SK-N-SH (cell line): Measurements from ENCODE around the gene EPHB2. TPM values are rescaled to one million over a fixed set of nuclear protein-coding genes. Genes with fewer than 3 reads are reported as not detected.

Experiments
- CHD2 ChIP-seq: fragments of 150-350 bp; IDR thresholded peaks from 2 replicates; pipeline ENCODE4 v1.6.1; 2018; ENCODE audit warnings: low read length; ENCODE audit not compliant: partially characterized antibody
- EP300 ChIP-seq, 2 experiments: IDR thresholded peaks; 2 replicates each; pipeline versions ENCODE4 v1.4.0 to v1.6.1; 2012; ENCODE audit warnings: borderline replicate concordance in 1 of 2, low read depth in 1 of 2, low read length in 1 of 2
- EZH2phosphoT487 ChIP-seq: fragments of 200-600 bp; sonication (generic); IDR thresholded peaks from 2 replicates; pipeline ENCODE4 v1.6.1; 2017; ENCODE audit warnings: low read depth, mixed run types, mild to moderate bottlenecking, antibody characterized with exemption, moderate library complexity, borderline replicate concordance
- FOSL2 ChIP-seq: IDR thresholded peaks from 2 replicates; pipeline ENCODE4 v1.4.0; 2012; ENCODE audit warnings: low read depth, mild to moderate bottlenecking, moderate library complexity, borderline replicate concordance
- FOXJ3 ChIP-seq: sonication (generic); formaldehyde crosslinking; IDR thresholded peaks from 2 replicates; pipeline ENCODE4 v1.5.1; 2020; ENCODE audit warnings: mild to moderate bottlenecking, missing genetic modification reagents
- FOXM1 ChIP-seq: IDR thresholded peaks from 2 replicates; pipeline ENCODE4 v1.4.0; 2012; ENCODE audit warnings: low read depth, mild to moderate bottlenecking
- GABPA ChIP-seq: IDR thresholded peaks from 2 replicates; pipeline ENCODE4 v1.4.0; 2012; ENCODE audit warnings: low read depth, mild to moderate bottlenecking
- JUND ChIP-seq: IDR thresholded peaks from 2 replicates; pipeline ENCODE4 v1.4.0; 2012
- MEF2A ChIP-seq: IDR thresholded peaks from 2 replicates; pipeline ENCODE4 v1.4.0; 2012; ENCODE audit warnings: low read depth, borderline replicate concordance
- MXI1 ChIP-seq: IDR thresholded peaks from 2 replicates; pipeline ENCODE4 v1.6.1; 2012; ENCODE audit warnings: mild to moderate bottlenecking, low read depth, low read length, improper control_type of control experiment
- NFIC ChIP-seq: IDR thresholded peaks from 2 replicates; pipeline ENCODE4 v1.4.0; 2012; ENCODE audit warnings: borderline replicate concordance
- POLR2AphosphoS5 ChIP-seq: IDR thresholded peaks from 2 replicates; pipeline ENCODE4 v1.6.1; 2012; ENCODE audit warnings: low read depth, low read length
- RAD21 ChIP-seq: IDR thresholded peaks from 2 replicates; pipeline ENCODE4 v1.6.1; 2012; ENCODE audit warnings: mild to moderate bottlenecking, low read length
- RCOR1 ChIP-seq: fragments of 150-350 bp; IDR thresholded peaks from 2 replicates; pipeline ENCODE4 v1.6.1; 2017; ENCODE audit warnings: antibody characterized with exemption, low read length
- RFX5 ChIP-seq: IDR thresholded peaks from 2 replicates; pipeline ENCODE4 v1.6.1; 2012; ENCODE audit warnings: mild to moderate bottlenecking, improper control_type of control experiment, low read length
- RXRA ChIP-seq: IDR thresholded peaks from 2 replicates; pipeline ENCODE4 v1.4.0; 2012; ENCODE audit warnings: low read depth, mild to moderate bottlenecking, borderline replicate concordance
- SIN3A ChIP-seq: IDR thresholded peaks from 2 replicates; pipeline ENCODE4 v1.6.1; 2012; ENCODE audit warnings: low read depth, mild to moderate bottlenecking, low read length, moderate library complexity, borderline replicate concordance
- SMC3 ChIP-seq: IDR thresholded peaks from 2 replicates; pipeline ENCODE4 v1.6.1; 2012; ENCODE audit warnings: low read depth, low read length, improper control_type of control experiment
- TAF1 ChIP-seq: IDR thresholded peaks from 2 replicates; pipeline ENCODE4 v1.6.1; 2012; ENCODE audit warnings: low read depth, mild to moderate bottlenecking, low read length, moderate library complexity, borderline replicate concordance
- TCF12 ChIP-seq: IDR thresholded peaks from 2 replicates; pipeline ENCODE4 v1.4.0; 2012
- TEAD4 ChIP-seq: IDR thresholded peaks from 2 replicates; pipeline ENCODE4 v1.4.0; 2012; ENCODE audit warnings: mild to moderate bottlenecking, borderline replicate concordance; ENCODE audit not compliant: insufficient read depth
- YY1 ChIP-seq: IDR thresholded peaks from 2 replicates; pipeline ENCODE4 v1.4.0; 2012; ENCODE audit warnings: low read depth, mild to moderate bottlenecking
- polyA plus RNA-seq, 3 experiments: library from polyadenylated mRNA; depleted of rRNA; stranded (reverse); fragments of >200 nt; gene quantifications; 2 replicates each; pipeline ENCODE4 v1.2.3, GENCODE V29; 2012
- TF ChIP-seq, protein P1 (sequence below): fragments of 200-600 bp; sonication (generic); IDR thresholded peaks from 2 replicates; pipeline ENCODE4 v1.6.1; 2017; ENCODE audit warnings: antibody characterized with exemption, mild to moderate bottlenecking, moderate library complexity
- TF ChIP-seq, protein P2 (sequence below): IDR thresholded peaks from 2 replicates; pipeline ENCODE4; 2012
- TF ChIP-seq, protein P3 (sequence below): IDR thresholded peaks from 2 replicates; pipeline ENCODE4 v1.4.0; 2012; ENCODE audit warnings: low read depth
- TF ChIP-seq, protein P4 (sequence below): IDR thresholded peaks from 2 replicates; pipeline ENCODE4 v1.4.0; 2012; ENCODE audit warnings: low read depth, borderline replicate concordance
- TF ChIP-seq, protein P5 (sequence below): IDR thresholded peaks from 2 replicates; pipeline ENCODE4 v1.4.0; 2012; ENCODE audit warnings: low read depth, borderline replicate concordance
- TF ChIP-seq, protein P6 (sequence below): fragments of 150-350 bp; IDR thresholded peaks from 2 replicates; pipeline ENCODE4 v1.6.1; 2016; ENCODE audit warnings: mild to moderate bottlenecking, low read depth, low read length

EPHB2 gene
- polyA plus RNA-seq, 1 of the 3 experiments (the other 2 are of a cell fraction), result 25.2 TPM

DNA sequence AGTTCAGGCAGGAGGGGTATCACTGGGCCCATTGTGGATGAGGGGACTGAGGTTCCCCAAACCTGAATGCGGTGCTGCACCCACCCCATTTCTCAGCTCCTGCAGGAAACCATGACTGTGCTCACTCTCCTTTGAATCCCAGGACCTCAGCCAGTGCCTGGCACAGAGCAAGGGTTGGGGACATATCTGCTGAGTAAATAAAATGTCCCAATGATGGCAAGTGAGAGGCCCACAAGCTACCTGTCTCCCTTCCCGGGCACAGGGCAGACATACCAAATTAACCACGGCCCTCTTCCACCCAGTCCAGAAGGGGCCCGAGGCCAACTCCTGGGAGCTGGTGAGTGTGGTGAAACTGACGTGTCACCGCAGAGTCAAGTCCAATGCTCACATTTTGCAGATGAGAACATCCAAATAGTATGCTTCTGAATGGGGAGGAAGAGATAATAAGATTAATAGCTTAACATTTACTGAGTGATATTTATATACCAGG lies 97.6 kb downstream of the EPHB2 start (continued):
- TF ChIP-seq, protein P1, sequence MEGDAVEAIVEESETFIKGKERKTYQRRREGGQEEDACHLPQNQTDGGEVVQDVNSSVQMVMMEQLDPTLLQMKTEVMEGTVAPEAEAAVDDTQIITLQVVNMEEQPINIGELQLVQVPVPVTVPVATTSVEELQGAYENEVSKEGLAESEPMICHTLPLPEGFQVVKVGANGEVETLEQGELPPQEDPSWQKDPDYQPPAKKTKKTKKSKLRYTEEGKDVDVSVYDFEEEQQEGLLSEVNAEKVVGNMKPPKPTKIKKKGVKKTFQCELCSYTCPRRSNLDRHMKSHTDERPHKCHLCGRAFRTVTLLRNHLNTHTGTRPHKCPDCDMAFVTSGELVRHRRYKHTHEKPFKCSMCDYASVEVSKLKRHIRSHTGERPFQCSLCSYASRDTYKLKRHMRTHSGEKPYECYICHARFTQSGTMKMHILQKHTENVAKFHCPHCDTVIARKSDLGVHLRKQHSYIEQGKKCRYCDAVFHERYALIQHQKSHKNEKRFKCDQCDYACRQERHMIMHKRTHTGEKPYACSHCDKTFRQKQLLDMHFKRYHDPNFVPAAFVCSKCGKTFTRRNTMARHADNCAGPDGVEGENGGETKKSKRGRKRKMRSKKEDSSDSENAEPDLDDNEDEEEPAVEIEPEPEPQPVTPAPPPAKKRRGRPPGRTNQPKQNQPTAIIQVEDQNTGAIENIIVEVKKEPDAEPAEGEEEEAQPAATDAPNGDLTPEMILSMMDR, result no peak
- TF ChIP-seq RAD21 (no peak), CHD2 (no peak), JUND (no peak; the same call in 1 of the 2 replicates), SMC3 (no peak), TEAD4 (no peak), POLR2AphosphoS5 (no peak), FOXM1 (no peak), RCOR1 (no peak), RXRA (no peak; the same call in 1 of the 2 replicates), GABPA (no peak), TCF12 (peak; percentile 72), SIN3A (no peak), FOSL2 (peak; percentile 27; the same call in 1 of the 2 replicates), TAF1 (no peak), EP300 (IDR thresholded peaks at IDR 0.05; ENCODE audit: borderline replicate concordance in 1 of 2, low read depth in 1 of 2, low read length in 1 of 2) (peak; percentile 13 to 60; a peak in 2 of 4 replicates), RFX5 (no peak), NFIC (peak; percentile 80), MEF2A (no peak), MXI1 (no peak), YY1 (no peak), EZH2phosphoT487 (no peak), FOXJ3 (CRISPR knock-in tag) (no peak)
- TF ChIP-seq, protein P2, sequence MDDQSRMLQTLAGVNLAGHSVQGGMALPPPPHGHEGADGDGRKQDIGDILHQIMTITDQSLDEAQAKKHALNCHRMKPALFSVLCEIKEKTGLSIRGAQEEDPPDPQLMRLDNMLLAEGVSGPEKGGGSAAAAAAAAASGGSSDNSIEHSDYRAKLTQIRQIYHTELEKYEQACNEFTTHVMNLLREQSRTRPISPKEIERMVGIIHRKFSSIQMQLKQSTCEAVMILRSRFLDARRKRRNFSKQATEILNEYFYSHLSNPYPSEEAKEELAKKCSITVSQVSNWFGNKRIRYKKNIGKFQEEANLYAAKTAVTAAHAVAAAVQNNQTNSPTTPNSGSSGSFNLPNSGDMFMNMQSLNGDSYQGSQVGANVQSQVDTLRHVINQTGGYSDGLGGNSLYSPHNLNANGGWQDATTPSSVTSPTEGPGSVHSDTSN, result peak; percentile 91
- TF ChIP-seq, protein P3, sequence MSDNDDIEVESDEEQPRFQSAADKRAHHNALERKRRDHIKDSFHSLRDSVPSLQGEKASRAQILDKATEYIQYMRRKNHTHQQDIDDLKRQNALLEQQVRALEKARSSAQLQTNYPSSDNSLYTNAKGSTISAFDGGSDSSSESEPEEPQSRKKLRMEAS, result no peak
- TF ChIP-seq, protein P4, sequence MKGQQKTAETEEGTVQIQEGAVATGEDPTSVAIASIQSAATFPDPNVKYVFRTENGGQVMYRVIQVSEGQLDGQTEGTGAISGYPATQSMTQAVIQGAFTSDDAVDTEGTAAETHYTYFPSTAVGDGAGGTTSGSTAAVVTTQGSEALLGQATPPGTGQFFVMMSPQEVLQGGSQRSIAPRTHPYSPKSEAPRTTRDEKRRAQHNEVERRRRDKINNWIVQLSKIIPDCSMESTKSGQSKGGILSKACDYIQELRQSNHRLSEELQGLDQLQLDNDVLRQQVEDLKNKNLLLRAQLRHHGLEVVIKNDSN, result no peak
- TF ChIP-seq, protein P5, sequence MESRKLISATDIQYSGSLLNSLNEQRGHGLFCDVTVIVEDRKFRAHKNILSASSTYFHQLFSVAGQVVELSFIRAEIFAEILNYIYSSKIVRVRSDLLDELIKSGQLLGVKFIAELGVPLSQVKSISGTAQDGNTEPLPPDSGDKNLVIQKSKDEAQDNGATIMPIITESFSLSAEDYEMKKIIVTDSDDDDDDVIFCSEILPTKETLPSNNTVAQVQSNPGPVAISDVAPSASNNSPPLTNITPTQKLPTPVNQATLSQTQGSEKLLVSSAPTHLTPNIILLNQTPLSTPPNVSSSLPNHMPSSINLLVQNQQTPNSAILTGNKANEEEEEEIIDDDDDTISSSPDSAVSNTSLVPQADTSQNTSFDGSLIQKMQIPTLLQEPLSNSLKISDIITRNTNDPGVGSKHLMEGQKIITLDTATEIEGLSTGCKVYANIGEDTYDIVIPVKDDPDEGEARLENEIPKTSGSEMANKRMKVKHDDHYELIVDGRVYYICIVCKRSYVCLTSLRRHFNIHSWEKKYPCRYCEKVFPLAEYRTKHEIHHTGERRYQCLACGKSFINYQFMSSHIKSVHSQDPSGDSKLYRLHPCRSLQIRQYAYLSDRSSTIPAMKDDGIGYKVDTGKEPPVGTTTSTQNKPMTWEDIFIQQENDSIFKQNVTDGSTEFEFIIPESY, result no peak
- TF ChIP-seq, protein P6, sequence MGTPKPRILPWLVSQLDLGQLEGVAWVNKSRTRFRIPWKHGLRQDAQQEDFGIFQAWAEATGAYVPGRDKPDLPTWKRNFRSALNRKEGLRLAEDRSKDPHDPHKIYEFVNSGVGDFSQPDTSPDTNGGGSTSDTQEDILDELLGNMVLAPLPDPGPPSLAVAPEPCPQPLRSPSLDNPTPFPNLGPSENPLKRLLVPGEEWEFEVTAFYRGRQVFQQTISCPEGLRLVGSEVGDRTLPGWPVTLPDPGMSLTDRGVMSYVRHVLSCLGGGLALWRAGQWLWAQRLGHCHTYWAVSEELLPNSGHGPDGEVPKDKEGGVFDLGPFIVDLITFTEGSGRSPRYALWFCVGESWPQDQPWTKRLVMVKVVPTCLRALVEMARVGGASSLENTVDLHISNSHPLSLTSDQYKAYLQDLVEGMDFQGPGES, result no peak
- TF ChIP-seq, all 33 proteins: peak for 6
